OCI-LY1 (cell line): ENCODE results near the gene SLC24A4.

Source experiments
- CTCF ChIP-seq: fragments of 200-600 bp; sonication (generic), shearing (Covaris generic); IDR thresholded peaks from 2 replicates; pipeline ENCODE4 v1.5.1; 2017; ENCODE audit warnings: mild to moderate bottlenecking, antibody characterized with exemption, low read length, moderate library complexity, mixed read lengths
- EZH2 ChIP-seq: fragments of 200-600 bp; sonication (generic), shearing (Covaris generic); IDR thresholded peaks from 2 replicates; pipeline ENCODE4 v1.8.0; 2017; ENCODE audit warnings: borderline replicate concordance, mixed run types, mild to moderate bottlenecking, antibody characterized with exemption, low read length, moderate library complexity, mixed read lengths

- TF ChIP-seq EZH2 (no peak), CTCF (no peak)
Measured at GRCh38 chr14:92386637-92387036, 63.7 kb downstream of the SLC24A4 start.
